Parietal lobe (tissue), 1 donor: ENCODE measurements around the gene C2orf78. TPM values are rescaled to one million over a fixed set of nuclear protein-coding genes. Genes with fewer than 3 reads are reported as not detected.

Experiments used
- total RNA-seq: library from RNA; depleted of rRNA; stranded (reverse); fragments of >200 nt; gene quantifications from one replicate; pipeline ENCODE4 v1.2.3, GENCODE V29; 2014

C2orf78 gene, protein sequence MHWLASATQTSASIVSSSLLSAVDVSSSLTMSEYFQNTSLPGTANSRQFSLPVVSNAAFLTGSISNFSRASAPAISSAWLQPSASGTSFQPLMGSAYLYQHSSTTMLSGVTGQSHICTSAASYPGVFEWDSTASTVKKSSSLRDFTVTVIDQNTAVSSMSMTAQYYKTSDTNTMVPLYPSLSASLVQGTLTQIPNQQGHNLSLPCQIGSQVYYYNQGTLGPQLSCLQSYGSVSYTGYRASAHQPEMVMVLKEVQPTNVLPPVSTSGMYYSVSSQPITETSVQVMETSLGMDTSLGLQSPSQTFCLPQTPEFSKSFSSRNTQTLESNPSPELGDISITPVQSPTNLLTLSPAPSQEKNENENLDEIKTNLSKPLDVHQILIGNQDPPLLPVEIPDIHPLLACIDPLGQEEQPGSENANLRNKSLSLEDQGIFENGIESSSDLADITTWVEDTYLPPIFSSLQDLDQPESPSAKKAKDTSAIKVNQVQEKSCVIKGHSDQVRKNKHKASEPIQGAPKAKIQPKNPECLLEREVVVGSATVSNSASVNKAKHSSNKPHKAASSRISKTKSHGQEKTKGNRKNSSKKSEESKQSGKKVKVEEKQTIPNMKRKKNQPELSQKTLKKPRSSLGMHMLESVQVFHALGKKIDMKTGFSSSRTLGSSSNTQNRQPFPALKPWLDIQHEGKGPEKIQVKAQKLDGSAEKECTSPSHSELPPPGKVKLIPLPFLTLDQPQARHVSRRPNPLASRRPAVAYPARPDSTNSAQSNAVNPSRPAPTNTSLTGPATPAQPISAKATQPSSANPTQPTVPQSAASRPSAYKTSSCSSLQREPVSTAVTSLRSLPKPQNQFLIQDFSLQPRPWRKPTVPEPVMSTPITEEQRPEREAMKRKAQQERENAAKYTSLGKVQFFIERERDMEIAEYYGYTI
- total RNA-seq: not detected

DNA sequence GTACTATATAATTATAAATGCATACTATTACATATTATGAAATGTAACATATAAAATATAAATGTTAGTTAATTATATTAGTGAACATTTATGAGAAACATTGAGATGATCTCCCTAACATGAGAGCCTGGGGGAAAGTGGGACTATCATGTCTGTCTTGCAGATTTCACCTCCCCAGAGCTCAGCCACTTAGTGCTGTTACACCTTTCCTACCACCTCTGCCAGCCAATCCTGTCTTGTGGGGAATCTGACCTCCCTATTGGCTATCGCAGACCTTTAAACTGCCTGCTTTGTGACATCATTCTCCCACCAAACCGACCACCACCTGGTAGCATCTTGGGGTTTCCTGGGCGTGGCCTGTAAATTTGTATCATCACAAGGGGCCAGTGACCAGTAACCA, at the start of gene C2orf78:
TSS of gene C2orf78 (plus strand) at position 301 of the 400 bp plus-strand sequence. CDS start 127 bp downstream, outside the sequence.

DNA sequence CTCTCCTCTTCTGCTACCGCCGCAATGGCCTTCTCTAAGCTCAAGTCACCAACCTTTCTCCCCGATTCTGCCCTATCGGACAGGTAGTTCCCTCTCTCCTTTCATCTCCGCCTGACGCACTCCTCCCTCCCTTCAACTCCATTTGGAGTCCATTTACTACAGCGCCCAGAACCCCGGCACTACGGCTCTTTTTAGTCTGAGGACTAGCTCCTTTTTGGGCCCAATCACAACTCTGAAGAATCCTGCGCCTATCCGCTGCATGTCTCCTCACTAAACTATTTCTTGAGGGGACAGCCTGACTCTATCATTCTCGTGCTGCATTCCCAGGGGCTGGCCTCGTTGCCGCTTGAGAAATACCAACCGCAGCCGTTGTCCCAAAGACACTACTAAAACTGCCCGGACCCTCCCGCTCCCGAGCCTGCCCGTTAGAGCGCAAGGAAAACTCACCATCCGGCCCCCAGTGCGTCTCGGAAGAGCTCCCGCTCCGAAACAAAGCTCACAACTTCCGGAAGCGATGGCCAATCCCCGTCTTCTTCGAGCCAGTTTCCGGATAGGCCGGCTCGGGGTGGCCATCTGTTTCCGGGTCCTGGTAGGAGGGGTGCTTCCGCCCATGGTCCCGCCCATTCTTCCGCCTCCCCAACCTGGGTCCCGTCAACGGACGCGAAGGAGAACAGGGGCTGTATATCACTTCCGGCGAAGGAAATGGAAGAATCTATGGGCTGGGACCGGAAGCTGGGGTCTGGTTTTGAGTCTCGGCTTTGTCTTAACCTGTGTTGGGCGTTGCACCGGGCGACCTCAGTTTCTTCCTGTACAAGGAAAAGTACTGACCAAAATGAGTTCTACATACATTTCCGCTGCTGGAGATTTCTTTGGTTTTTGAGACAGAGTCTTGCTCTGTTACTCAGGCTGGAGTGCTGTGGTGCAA, 46.9 kb upstream of the C2orf78 start, which contains the start of gene TPRKB:
TSS of gene TPRKB (minus strand) at position 491 of the 925 bp plus-strand sequence. CDS start 2,776 bp downstream, outside the sequence.

DNA sequence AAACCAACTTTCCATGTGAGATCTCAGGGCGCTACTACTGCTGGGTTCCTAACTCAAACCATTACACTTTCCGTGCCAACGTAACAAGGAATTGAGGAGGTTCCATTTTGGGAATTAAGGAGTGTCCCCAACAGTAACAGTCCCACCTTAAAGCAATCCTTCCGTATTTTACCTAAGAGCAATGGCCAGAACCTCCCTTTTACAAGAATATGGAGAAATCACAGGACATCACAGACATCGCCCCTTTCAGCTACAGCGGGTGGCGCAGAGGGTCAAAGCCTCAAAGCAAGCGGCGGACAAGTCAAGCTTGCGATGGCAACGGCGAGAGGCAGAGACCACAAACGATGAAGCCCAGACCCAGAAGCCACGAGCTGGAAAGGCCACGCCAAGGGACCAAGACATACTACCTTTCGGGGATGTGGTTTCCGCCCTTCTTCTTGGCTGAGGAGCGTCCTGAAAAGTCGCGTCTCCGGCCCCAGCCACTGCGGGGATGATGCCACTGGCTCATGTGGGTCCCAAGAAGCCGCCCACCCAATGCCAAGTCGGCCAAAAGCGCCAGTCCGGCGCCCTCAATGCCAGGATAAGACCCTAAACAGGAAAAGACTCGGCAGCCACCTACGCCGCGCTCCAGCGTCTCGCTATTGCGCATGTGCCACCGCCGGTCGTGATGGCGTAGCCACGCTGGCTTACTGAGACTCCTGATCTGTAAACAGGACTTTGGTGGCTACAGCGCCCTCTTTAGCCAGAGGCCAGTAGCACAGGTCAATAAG, 4.3 kb upstream of the C2orf78 start, which contains the start of gene DUSP11:
TSS of gene DUSP11 (minus strand) at position 637 of the 770 bp plus-strand sequence. CDS start at position 508, 129 bp downstream.

DNA sequence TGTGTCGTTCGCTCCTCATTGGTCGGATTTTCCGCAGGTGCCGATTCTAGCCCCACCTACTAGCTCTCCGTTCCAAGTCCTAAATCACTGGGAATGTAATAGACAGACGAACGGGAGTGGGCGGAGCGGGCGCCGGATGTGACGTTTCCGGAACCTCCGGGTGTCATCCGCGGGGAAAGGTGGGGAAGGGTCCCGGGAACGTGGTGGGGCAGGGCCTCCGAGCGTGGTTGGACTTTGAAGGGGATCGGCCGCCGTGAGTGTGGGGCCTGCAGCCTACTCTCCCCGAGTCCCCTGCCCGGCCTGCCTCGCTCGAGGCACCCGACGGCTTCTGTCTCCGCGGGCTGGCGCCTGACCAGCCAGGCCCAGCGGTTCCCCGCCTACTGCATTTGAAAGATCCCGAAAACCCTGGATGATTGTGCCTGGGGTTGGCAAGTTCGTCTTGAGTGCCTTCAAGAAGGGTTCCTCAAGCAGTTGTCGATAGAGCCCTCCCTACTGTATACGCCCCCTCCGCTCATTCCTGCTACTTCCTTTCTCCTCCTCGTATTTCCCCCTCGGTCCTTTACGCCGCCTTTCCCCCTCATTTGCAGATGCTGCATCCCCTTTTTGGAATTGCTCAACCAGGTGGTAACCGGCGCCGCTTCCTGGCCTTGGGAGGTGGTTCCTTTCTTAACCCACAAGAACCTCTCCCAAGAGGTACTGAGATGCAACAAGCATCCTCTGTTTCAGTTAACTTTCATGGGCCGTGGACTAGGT, 45.0 kb downstream of the C2orf78 start, which contains the start of gene STAMBP:
TSS of gene STAMBP (plus strand) at position 144 of the 753 bp plus-strand sequence. CDS start 1,896 bp downstream, outside the sequence.

Other genes with a start within 250 kb of the C2orf78 start
- not detected for gene NAT8, start 141.8 kb upstream of the C2orf78 start, total RNA-seq
- 32.9 TPM for gene TPRKB, start 46.8 kb upstream of the C2orf78 start, total RNA-seq
- 38.5 TPM for gene DUSP11, start 4.1 kb upstream of the C2orf78 start, total RNA-seq
- gene STAMBP, start 44.8 kb downstream of the C2orf78 start, total RNA-seq: 19.1 TPM
- gene ACTG2, start 108.8 kb downstream of the C2orf78 start, total RNA-seq: not detected
- gene DGUOK, start 142.7 kb downstream of the C2orf78 start, total RNA-seq: 56.3 TPM
- 35.7 TPM for gene TET3, start 200.7 kb downstream of the C2orf78 start, total RNA-seq